H9 (cell line): ENCODE measurements around the gene TANGO6. TPM values are rescaled to one million over a fixed set of nuclear protein-coding genes. Genes with fewer than 3 reads are reported as not detected.

Source experiments
- DNase-seq: peaks from one replicate; pipeline ENCODE4 v3.0.0-alpha.2; 2017
- H2AFZ ChIP-seq: one replicate; pipeline ENCODE4 v1.6.1; 2013; ENCODE audit warnings: mild to moderate bottlenecking, low read length, control low read depth, moderate library complexity
- H2AK5ac ChIP-seq: 2 replicates; pipeline ENCODE4 v1.6.1; 2013; ENCODE audit warnings: low read length, control low read depth, mixed read lengths; ENCODE audit not compliant: insufficient read length
- H2BK120ac ChIP-seq: one replicate; pipeline ENCODE4 v1.6.1; 2013; ENCODE audit warnings: low read depth, mild to moderate bottlenecking, low read length, control low read depth, inconsistent platforms; ENCODE audit not compliant: poor library complexity, severe bottlenecking
- H2BK12ac ChIP-seq: 2 replicates; pipeline ENCODE4 v1.6.1; 2013; ENCODE audit warnings: low read length, control low read depth, mixed read lengths, low read depth; ENCODE audit not compliant: insufficient read length
- H2BK15ac ChIP-seq: 2 replicates; pipeline ENCODE4 v1.6.1; 2013; ENCODE audit warnings: low read depth, low read length, control low read depth
- H2BK20ac ChIP-seq: one replicate; pipeline ENCODE4 v1.6.1; 2013; ENCODE audit warnings: low read depth, mild to moderate bottlenecking, low read length, control low read depth, inconsistent platforms; ENCODE audit not compliant: poor library complexity, severe bottlenecking
- H2BK5ac ChIP-seq: 2 replicates; pipeline ENCODE4 v1.6.1; 2013; ENCODE audit warnings: low read length, control low read depth, mixed read lengths; ENCODE audit not compliant: insufficient read length
- H3K14ac ChIP-seq: 2 replicates; pipeline ENCODE4 v1.6.1; 2013; ENCODE audit warnings: low read length, control low read depth; ENCODE audit not compliant: insufficient read depth
- H3K18ac ChIP-seq: 2 replicates; pipeline ENCODE4 v1.6.1; 2013; ENCODE audit warnings: low read depth, mild to moderate bottlenecking, mixed read lengths, low read length, control low read depth; ENCODE audit not compliant: insufficient read length
- H3K23ac ChIP-seq: 2 replicates; pipeline ENCODE4 v1.6.1; 2013; ENCODE audit warnings: low read length, control low read depth, mixed read lengths, low read depth; ENCODE audit not compliant: insufficient read length
- H3K23me2 ChIP-seq: 2 replicates; pipeline ENCODE4 v1.6.1; 2013; ENCODE audit warnings: low read depth, mild to moderate bottlenecking, mixed read lengths, low read length, control low read depth; ENCODE audit not compliant: insufficient read length, poor library complexity, severe bottlenecking
- H3K27ac ChIP-seq: 2 replicates; pipeline ENCODE4 v1.5.1; 2013; ENCODE audit warnings: low read length, control low read depth, mixed read lengths, low read depth; ENCODE audit not compliant: insufficient read length
- H3K27me3 ChIP-seq: 2 replicates; pipeline ENCODE4 v1.6.1; 2013; ENCODE audit warnings: low read length, control low read depth, inconsistent platforms; ENCODE audit not compliant: insufficient read depth
- H3K4ac ChIP-seq: 2 replicates; pipeline ENCODE4 v1.6.1; 2013; ENCODE audit warnings: low read depth, mild to moderate bottlenecking, control low read depth, inconsistent platforms, low read length, moderate library complexity
- H3K4me1 ChIP-seq: 2 replicates; pipeline ENCODE4 v1.6.1; 2013; ENCODE audit warnings: low read length, control low read depth, inconsistent platforms; ENCODE audit not compliant: insufficient read depth
- H3K4me2 ChIP-seq: 2 replicates; pipeline ENCODE4 v1.6.1; 2013; ENCODE audit warnings: low read length, control low read depth, mixed read lengths; ENCODE audit not compliant: insufficient read length, insufficient read depth
- H3K56ac ChIP-seq: 2 replicates; pipeline ENCODE4 v1.6.1; 2013; ENCODE audit warnings: low read depth, mild to moderate bottlenecking, mixed read lengths, low read length, control low read depth; ENCODE audit not compliant: insufficient read length
- H3K79me1 ChIP-seq: 2 replicates; pipeline ENCODE4 v1.6.1; 2013; ENCODE audit warnings: low read depth, mild to moderate bottlenecking, moderate library complexity, low read length, control low read depth, inconsistent platforms; ENCODE audit not compliant: insufficient read depth, poor library complexity, severe bottlenecking
- H3K79me2 ChIP-seq: 2 replicates; pipeline ENCODE4 v1.6.1; 2013; ENCODE audit warnings: low read length, control low read depth, inconsistent platforms; ENCODE audit not compliant: insufficient read depth
- H3K9ac ChIP-seq: 2 replicates; pipeline ENCODE4 v1.6.1; 2013; ENCODE audit warnings: low read length, control low read depth, mixed read lengths; ENCODE audit not compliant: insufficient read length; ENCODE audit errors: extremely low read depth
- H3K9me3 ChIP-seq: one replicate; pipeline ENCODE4 v1.6.1; 2013; ENCODE audit warnings: low read depth, low read length, inconsistent platforms; ENCODE audit not compliant: control insufficient read depth
- H3T11ph ChIP-seq: one replicate; pipeline ENCODE4 v1.6.1; 2013; ENCODE audit warnings: mild to moderate bottlenecking, low read length, control low read depth, inconsistent platforms
- H4K20me1 ChIP-seq: one replicate; pipeline ENCODE4 v1.6.1; 2013; ENCODE audit not compliant: control insufficient read depth, insufficient read length, insufficient read depth
- H4K5ac ChIP-seq: 2 replicates; pipeline ENCODE4 v1.6.1; 2013; ENCODE audit warnings: low read depth, mild to moderate bottlenecking, mixed read lengths, low read length, control low read depth; ENCODE audit not compliant: insufficient read length
- H4K8ac ChIP-seq: replicated peaks from 2 replicates; pipeline ENCODE4 v1.6.1; 2013; ENCODE audit warnings: low read length, control low read depth, mixed read lengths, low read depth; ENCODE audit not compliant: insufficient read length
- H4K91ac ChIP-seq: 2 replicates; pipeline ENCODE4 v1.6.1; 2013; ENCODE audit warnings: low read depth, mild to moderate bottlenecking, moderate library complexity, mixed read lengths, low read length, control low read depth; ENCODE audit not compliant: insufficient read length
- H3K27ac Mint-ChIP-seq, 3 experiments: 2 replicates in 2 of 3; 3 replicates in 1 of 3; pipeline ENCODE4 v1.8.0; 2020 to 2021; ENCODE audit warnings: mixed read lengths in 3 of 3, mild to moderate bottlenecking in 1 of 3, moderate library complexity in 1 of 3
- H3K27me3 Mint-ChIP-seq: 2 replicates; pipeline ENCODE4 v1.8.0; 2021; ENCODE audit warnings: low read depth, mild to moderate bottlenecking, moderate library complexity, mixed read lengths
- H3K36me3 Mint-ChIP-seq, 3 experiments: 2 replicates in 2 of 3; 3 replicates in 1 of 3; pipeline ENCODE4 v1.8.0; 2020 to 2021; ENCODE audit warnings: low read depth in 3 of 3, mixed read lengths in 3 of 3; ENCODE audit not compliant: insufficient read depth in 1 of 3
- H3K4me1 Mint-ChIP-seq, 2 experiments: 2 replicates each; pipeline ENCODE4 v1.8.0; 2020; ENCODE audit warnings: mixed read lengths in 2 of 2
- H3K4me3 Mint-ChIP-seq, 2 experiments: 2 replicates in 1 of 2; 3 replicates in 1 of 2; pipeline ENCODE4 v1.8.0; 2020 to 2021; ENCODE audit warnings: mild to moderate bottlenecking in 2 of 2, mixed read lengths in 2 of 2, moderate library complexity in 1 of 2
- H3K9me3 Mint-ChIP-seq, 2 experiments: 2 replicates in 1 of 2; 3 replicates in 1 of 2; pipeline ENCODE4 v1.8.0; 2020; ENCODE audit warnings: mild to moderate bottlenecking in 2 of 2, mixed read lengths in 2 of 2, moderate library complexity in 1 of 2
- CTCF ChIP-seq: fragments of 200-600 bp; sonication (generic); conservative IDR thresholded peaks from 3 replicates; pipeline ENCODE4 v1.8.0; 2021; ENCODE audit warnings: antibody characterized with exemption, mild to moderate bottlenecking
- WGBS: extraction: QIAGEN DNeasy Blood & Tissue Kit; methylation state at CpG from one replicate; pipeline ENCODE4 v1.1.7; 2013; ENCODE audit warnings: missing lambda C conversion rate, low lambda C conversion rate, mixed read lengths; ENCODE audit not compliant: insufficient read length; ENCODE audit errors: extremely low coverage; 5-methylcytosine and 5-hydroxymethylcytosine counted together
- total RNA-seq: library from RNA; stranded (reverse); gene quantifications from 2 replicates; pipeline ENCODE4 v1.2.1, GENCODE V29; 2021

The TANGO6 gene
- total RNA-seq, 1 experiment from 2014 or later: 12.0 TPM

DNA sequence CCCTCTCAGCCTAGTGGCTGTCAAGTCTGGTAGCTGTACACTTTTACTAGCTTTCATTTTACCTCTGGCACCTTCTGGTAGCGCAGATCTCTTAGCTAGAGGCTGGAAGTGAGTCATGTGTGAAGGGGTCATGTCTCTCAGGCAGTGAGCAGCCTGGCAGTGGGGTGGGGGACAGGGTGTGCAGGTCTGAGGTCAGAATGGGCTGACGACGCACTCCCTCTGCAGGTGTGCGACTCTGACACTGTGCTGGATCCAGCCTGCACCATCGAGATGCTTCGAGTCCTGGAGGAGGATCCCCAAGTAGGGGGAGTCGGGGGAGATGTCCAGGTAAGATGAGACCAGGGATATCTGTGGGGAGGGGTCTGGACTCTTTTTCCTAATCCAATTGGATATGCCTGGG is 269.9 kb downstream of the TANGO6 start:
- Histone ChIP-seq H4K5ac (no peak overlapping the region), H2BK5ac (no peak overlapping the region), H3K14ac (no peak overlapping the region), H3K18ac (no peak overlapping the region), H3K4me2 (no peak overlapping the region), H3K79me1 (no peaks in the 10 kb centered on the region), H2BK15ac (no peak overlapping the region), H3K27me3 (no peaks in the 10 kb centered on the region), H2BK12ac (no peak overlapping the region), H3K79me2 (peaks cover 8% of the 10 kb centered on the region; the same call in 1 of the 2 replicates), H3K9ac (no peak overlapping the region), H3K4me1 (peaks cover 7% of the 10 kb centered on the region; the same call in 1 of the 2 replicates), H4K8ac (no peak overlapping the region), H4K91ac (no peak overlapping the region), H4K20me1 (no peaks in the 10 kb centered on the region), H3K9me3 (no peaks in the 10 kb centered on the region), H2BK120ac (no peak overlapping the region), H2BK20ac (no peak overlapping the region), H3T11ph (no peak overlapping the region), H2AK5ac (no peak overlapping the region), H3K23me2 (peaks cover 2% of the 10 kb centered on the region), H3K56ac (no peak overlapping the region), H3K27ac (no peak overlapping the region), H2AFZ (no peak overlapping the region), H3K23ac (no peak overlapping the region), H3K4ac (no peak overlapping the region)
- no peak for TF ChIP-seq CTCF
- H3K9me3 Mint-ChIP-seq: no peaks in the 10 kb centered on the region; a peak in 1 of 5 replicates
- WGBS: no CpG with 5 or more reads among the region's 7 CpGs
- no peaks in the 10 kb centered on the region for H3K27me3 Mint-ChIP-seq
- H3K4me3 Mint-ChIP-seq: no peak overlapping the region
- no peak for DNase-seq
- peak overlapping the region in 1 of 3 experiments; percentile 88; a peak in 2 of 7 replicates for H3K27ac Mint-ChIP-seq
- peaks cover 69 to 91% (median 81%) of the 10 kb centered on the region in 3 experiments for H3K36me3 Mint-ChIP-seq
- H3K4me1 Mint-ChIP-seq: peaks cover 17 to 27% of the 10 kb centered on the region in 2 experiments
